Activated CD8-positive, alpha-beta memory T cell treated with anti-CD3 and anti-CD28 coated beads for 24 hours (primary cell): ENCODE results near the gene KRTAP5-4.
"Not testable (repeated sequence)": the region's sequence is repeated elsewhere in the genome, so short reads cannot be mapped to it uniquely, and the experiment has no call there.

Source experiments
- DNase-seq: peaks from one replicate; pipeline ENCODE4 v3.0.0-alpha.2; 2020

The KRTAP5-4 gene

GRCh38 chr11:1636291-1636950, 14.5 kb upstream of the KRTAP5-4 start:
- no peak for DNase-seq

GRCh38 chr11:1633864-1634263, 11.9 kb upstream of the KRTAP5-4 start:
- DNase-seq: no peak

GRCh38 chr11:1632053-1632714, 10.2 kb upstream of the KRTAP5-4 start:
- DNase-seq: no peak

DNA sequence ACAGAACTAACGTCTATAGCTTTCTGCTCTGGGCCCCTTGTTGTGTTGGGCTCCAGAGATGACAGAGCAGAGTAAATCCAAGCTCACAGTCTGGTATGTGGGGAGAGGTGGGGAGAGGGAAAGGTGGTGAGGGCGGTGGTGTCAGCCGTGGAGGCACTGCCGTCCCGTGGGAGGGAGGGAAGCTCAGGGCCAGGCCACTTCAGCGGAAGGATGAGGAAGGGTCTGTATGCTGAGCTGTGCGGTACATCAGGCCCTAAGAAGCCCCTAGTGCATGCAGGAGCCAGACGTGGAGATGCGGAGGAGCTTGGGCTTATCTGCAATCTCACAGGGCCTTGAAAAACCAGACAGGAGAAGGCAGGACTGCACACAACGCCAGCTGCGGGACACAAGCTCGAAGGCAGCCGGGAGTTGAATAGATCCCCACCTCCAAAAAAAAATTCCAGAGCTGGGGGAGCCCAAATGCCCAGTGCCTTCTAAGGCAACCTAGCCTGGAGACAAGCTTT, 9.2 kb upstream of the KRTAP5-4 start:
- DNase-seq: no peak

GRCh38 chr11:1630271-1630670, 8.3 kb upstream of the KRTAP5-4 start:
- DNase-seq: no peak

DNA sequence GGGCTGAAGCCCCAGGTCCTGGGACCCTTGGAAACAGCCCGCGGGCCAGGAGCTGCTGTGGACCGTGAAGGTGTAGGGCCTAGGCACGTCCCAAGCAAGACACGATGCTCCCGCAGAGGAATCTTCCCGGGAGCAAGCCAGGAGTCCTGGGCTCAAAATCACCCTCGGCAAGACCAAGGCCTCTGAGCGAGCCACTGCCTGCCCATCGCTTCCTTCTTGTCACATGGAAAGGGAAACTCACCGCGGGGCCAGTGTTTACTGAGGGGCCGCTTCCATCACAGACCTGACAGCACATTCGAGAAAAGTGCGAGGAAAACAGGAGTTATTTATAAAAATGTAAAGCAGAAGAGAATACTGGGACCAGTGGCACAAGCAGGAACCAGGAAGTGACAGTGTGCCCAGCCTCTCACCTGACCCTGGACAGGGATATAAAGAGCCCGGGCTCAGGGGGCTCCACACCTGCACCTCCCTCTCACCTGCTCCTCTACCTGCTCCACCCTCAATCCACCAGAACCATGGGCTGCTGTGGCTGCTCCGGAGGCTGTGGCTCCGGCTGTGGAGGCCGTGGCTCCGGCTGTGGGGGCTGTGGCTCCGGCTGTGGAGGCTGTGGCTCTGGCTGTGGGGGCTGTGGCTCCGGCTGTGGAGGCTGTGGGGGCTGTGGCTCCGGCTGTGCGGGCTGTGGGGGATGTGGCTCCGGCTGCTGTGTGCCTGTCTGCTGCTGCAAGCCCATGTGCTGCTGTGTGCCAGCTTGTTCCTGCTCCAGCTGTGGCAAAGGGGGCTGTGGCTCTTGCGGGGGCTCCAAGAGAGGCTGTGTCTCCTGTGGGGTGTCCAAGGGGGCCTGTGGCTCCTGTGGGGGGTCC, 7.6 kb upstream of the KRTAP5-4 start, which contains the start of gene KRTAP5-5:
Gene KRTAP5-5, plus strand, starts transcription at position 450 of the 860 bp plus-strand sequence. Its CDS starts 66 bp downstream, at position 516.
- no peak for DNase-seq

GRCh38 chr11:1628506-1629325, 6.8 kb upstream of the KRTAP5-4 start:
- peak; percentile 83 for DNase-seq

GRCh38 chr11:1625541-1625940, 3.6 kb upstream of the KRTAP5-4 start:
- no peak for DNase-seq

- no peak for DNase-seq
These were observed 2.7 kb upstream of the KRTAP5-4 start for GRCh38 chr11:1624621-1625020.

DNA sequence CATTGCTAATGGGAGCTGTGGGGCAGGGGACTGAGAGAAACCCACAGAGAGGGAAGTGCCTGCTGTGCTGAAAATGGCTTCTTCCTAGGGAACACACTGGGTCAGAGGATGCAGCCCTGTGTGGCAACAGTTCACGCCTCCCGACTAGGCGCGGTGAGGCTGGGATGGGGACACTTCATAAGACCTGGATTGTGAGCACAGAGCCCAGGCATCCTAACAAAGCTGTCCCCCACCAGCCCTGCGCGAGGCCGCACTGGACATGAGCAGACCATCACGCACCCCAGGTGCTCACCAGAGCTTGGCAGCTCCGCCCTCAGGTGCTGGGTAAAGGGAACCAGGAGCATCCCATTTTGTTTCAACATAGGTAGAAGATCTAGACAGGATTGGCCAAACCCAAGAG, 1.8 kb upstream of the KRTAP5-4 start:
- no peak for DNase-seq

- no peak for DNase-seq
These were observed 2.5 kb downstream of the KRTAP5-4 start for GRCh38 chr11:1619449-1619848.

DNA sequence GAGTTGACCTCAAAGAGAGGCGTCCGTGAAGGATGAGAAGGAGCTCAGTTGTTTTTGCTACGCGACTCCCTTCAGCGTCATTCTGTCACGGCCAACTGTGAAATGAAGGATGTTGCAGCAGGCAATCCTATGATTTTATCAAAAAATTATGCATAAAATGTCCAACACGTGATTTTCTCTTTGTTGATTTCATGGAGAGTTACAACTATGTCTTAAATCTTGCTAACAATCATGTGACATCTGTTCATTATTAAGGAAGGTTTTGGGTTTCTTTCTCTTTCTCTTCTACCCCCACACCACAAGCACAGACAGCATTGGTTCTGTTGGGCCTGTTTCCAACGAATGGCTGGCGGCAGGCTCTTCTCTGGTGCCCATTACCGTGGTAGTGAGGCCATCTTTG, 3.7 kb downstream of the KRTAP5-4 start:
- DNase-seq: no peak

DNA sequence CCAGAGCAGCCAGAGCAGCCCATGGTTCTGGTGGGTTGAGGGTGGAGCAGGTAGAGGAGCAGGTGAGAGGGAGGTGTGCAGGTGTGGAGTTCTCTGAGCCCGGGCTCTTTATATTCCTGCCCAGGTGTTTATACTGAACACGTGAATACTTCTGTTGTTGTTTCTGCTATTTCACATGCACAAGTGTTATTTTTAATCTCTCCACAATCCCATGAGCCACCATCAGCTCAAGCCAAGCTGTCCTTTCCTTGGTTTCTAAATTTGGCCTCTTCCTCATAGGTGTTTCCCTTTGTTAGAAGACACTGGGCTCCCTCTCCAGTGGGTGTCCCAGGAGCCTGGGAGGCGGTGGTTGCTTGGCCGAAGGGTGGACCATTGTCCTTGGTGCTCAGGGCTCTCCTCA, 13.6 kb downstream of the KRTAP5-4 start, which contains the start of gene KRTAP5-3:
Gene KRTAP5-3, minus strand, starts transcription at position 101 of the 400 bp plus-strand sequence. Its CDS starts 78 bp downstream, at position 23.
- DNase-seq: no peak

DNA sequence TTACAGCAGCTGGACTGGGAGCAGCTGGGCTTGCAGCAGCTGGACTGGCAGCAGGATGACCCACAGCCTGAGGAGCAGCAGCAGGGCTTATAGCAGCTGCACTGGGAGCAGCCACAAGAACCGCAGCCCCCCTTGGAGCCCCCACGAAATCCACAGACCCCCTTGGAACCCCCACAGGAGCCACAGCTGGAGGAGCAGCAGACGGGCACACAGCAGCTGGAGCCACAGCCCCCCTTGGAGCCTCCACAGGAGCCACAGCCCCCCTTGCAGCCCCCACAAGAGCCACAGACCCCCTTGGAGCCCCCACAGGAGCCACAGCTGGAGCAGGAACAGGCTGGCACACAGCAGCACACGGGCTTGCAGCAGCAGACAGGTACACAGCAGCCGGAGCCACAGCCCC, 14.0 kb downstream of the KRTAP5-4 start:
- DNase-seq: not testable (repeated sequence)

- DNase-seq: not testable (repeated sequence)
These were observed 14.6 kb downstream of the KRTAP5-4 start for GRCh38 chr11:1607156-1607845.

- DNase-seq: not testable (repeated sequence)
These were observed 16.0 kb downstream of the KRTAP5-4 start for GRCh38 chr11:1605923-1606322.

- DNase-seq: no peak
These were observed 17.2 kb downstream of the KRTAP5-4 start for GRCh38 chr11:1604711-1605110.

DNA sequence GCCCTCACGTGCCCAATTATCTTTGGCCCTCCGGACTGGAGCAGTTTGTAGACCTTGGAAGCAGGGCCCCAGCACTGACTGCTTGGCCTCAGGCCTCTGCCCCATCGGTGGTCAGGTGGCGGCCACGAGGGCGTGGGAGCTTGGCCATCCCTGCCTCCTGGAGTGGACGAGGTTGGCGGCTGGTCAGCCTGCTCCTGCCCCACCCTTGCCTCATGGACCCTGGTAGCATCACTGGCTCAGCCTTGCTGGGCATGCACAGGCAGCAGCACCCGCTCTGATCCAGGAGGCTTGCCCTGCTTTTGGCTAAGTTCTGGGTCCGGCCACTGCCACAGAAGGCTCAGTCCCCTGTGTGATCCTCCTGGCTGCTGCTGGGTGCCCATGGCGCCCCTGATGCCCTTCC, 17.8 kb downstream of the KRTAP5-4 start:
- DNase-seq: no peak

DNA sequence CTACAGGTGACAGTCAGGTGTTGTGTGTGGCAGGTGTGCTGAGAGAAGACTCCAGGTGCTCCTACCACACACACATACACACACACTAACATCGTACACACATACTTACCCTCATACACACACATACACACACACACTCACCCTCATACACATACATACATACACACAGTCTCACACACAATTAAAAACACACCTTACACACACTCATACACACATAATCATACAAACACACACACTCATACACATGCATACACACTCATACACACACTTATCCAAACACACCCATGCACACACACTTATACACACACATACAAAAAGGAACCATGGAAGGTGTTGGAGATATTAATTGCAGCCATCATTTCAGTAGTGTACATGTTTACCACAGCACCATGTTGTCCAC, 18.3 kb downstream of the KRTAP5-4 start:
- no peak for DNase-seq

DNA sequence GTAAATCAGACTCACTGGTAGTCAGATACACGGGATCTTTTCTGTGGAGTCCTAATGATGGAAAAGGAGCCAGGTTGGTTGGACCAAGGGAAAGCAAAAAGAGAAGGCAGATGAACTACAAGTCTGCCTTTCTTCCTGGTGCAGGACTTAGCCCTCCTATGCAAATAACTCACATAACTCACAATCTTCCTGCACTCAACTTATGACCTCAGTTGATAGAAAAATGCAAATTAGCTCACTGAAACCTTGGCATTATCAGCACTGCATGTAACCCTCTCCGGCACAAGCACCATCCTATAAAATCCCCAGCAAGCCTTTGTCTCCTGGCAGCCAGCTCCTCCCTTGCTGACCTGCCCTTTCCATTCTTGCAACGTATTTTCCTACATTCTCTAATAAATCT, 20.3 kb downstream of the KRTAP5-4 start:
- DNase-seq: not testable (repeated sequence)

DNA sequence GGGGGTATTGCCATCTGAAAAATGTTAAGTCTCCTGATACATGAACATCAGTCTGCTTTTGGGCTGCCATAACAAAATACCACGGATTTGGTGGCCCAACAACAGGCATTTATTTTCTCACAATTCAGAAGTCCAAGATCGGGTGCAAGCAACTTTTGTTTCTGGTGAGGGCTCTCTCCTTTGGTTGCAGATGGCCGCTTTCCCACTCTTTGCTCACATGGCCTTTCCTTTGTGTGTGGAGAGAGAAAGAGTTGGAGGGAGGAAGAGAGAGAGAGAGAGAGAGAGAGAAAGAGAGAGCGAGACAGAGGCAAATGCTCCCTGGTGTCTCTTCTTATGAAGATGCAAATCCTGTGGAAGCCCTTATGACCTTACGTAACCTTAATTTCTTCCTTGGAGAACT, 21.3 kb downstream of the KRTAP5-4 start:
- no peak for DNase-seq

DNA sequence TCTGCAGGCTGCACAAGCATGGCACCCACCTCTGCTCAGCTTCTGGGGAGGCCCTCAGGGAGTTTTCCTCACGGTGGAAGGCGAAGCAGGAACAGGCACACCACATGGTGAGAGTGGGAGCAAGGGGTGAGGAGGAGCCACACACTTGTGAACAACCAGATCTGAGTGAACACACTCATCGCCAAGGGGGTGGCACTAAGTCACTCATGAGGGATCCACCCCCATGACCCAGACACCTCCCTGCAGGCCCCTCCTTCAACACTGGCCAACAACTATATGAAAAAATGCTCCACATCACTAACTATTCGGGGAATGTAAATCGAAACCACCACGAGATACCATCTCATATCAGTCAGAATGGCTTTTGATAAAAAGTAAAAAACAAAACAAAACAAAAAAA, 23.1 kb downstream of the KRTAP5-4 start:
- DNase-seq: no peak
